HG03342 (cell line): Measurements from ENCODE around the gene ZNF764.

Experiments used
- ATAC-seq: cut with Tn5 transposase; IDR thresholded peaks from one replicate; pipeline ENCODE4 v1.9.1; 2021; ENCODE audit warnings: mild to moderate bottlenecking, moderate library complexity; ENCODE audit not compliant: unreplicated experiment

The ZNF764 gene

GRCh38 chr16:30570636-30571444 is 12.7 kb upstream of the ZNF764 start:
- ATAC-seq = no peak

- no peak for ATAC-seq
Observed at GRCh38 chr16:30569746-30570635, 11.8 kb upstream of the ZNF764 start.

- no peak for ATAC-seq
Observed at GRCh38 chr16:30569281-30569680, 11.1 kb upstream of the ZNF764 start.

GRCh38 chr16:30567991-30568638 is 9.9 kb upstream of the ZNF764 start:
- no peak for ATAC-seq

- no peak for ATAC-seq
Observed at GRCh38 chr16:30567160-30567990, 9.2 kb upstream of the ZNF764 start.

GRCh38 chr16:30566531-30566930 is 8.4 kb upstream of the ZNF764 start:
- no peak for ATAC-seq

- ATAC-seq = no peak
Observed at GRCh38 chr16:30565984-30566383, 7.8 kb upstream of the ZNF764 start.

- ATAC-seq = no peak
Observed at GRCh38 chr16:30565526-30565925, 7.4 kb upstream of the ZNF764 start.

GRCh38 chr16:30562021-30562420 is 3.8 kb upstream of the ZNF764 start:
- no peak for ATAC-seq

- ATAC-seq = no peak
Observed at GRCh38 chr16:30561089-30561816, 3.1 kb upstream of the ZNF764 start.

- ATAC-seq = no peak
Observed at GRCh38 chr16:30559690-30560089, 1.5 kb upstream of the ZNF764 start.

- ATAC-seq = no peak
Observed at GRCh38 chr16:30558789-30559377, 709 bp upstream of the ZNF764 start.

GRCh38 chr16:30557707-30557956 is 542 bp downstream of the ZNF764 start:
- ATAC-seq = peak; percentile 7

GRCh38 chr16:30556125-30556473 is 2.1 kb downstream of the ZNF764 start:
- ATAC-seq = no peak

GRCh38 chr16:30555315-30556124 is 2.7 kb downstream of the ZNF764 start:
- ATAC-seq = no peak

- no peak for ATAC-seq
Observed at GRCh38 chr16:30554557-30555314, 3.4 kb downstream of the ZNF764 start.

- no peak for ATAC-seq
Observed at GRCh38 chr16:30553393-30553899, 4.7 kb downstream of the ZNF764 start.

- no peak for ATAC-seq
Observed at GRCh38 chr16:30552956-30553355, 5.2 kb downstream of the ZNF764 start.
